GM15510 (cell line): ENCODE data around the gene DPYSL5.

Source experiments
- POLR2A ChIP-seq: IDR thresholded peaks from 3 replicates; pipeline ENCODE4 v1.6.1; 2011; ENCODE audit warnings: borderline replicate concordance; ENCODE audit not compliant: insufficient read length; ENCODE audit errors: extremely low read depth

Gene DPYSL5

GRCh38 chr2:26970244-26970927 is 122.5 kb downstream of the DPYSL5 start, which contains the start of gene MAPRE3:
Gene MAPRE3, plus strand, starts transcription at chr2:26970637. Its CDS starts 51,582 bp downstream, at chr2:27022219.
- TF ChIP-seq POLR2A: no peak

- no peak for TF ChIP-seq POLR2A
Measured at GRCh38 chr2:26970928-26971627, 123.1 kb downstream of the DPYSL5 start.

- TF ChIP-seq POLR2A: no peak
Measured at GRCh38 chr2:26971911-26972786, 124.2 kb downstream of the DPYSL5 start.

GRCh38 chr2:26974352-26974751 is 126.4 kb downstream of the DPYSL5 start:
- no peak for TF ChIP-seq POLR2A

GRCh38 chr2:26975102-26975501 is 127.2 kb downstream of the DPYSL5 start:
- no peak for TF ChIP-seq POLR2A

- no peak for TF ChIP-seq POLR2A
Measured at GRCh38 chr2:26975656-26976055, 127.7 kb downstream of the DPYSL5 start.

GRCh38 chr2:26976237-26976636 is 128.3 kb downstream of the DPYSL5 start:
- no peak for TF ChIP-seq POLR2A

- TF ChIP-seq POLR2A: no peak
Measured at GRCh38 chr2:26977012-26977411, 129.1 kb downstream of the DPYSL5 start.

GRCh38 chr2:26978061-26978596 is 130.2 kb downstream of the DPYSL5 start:
- TF ChIP-seq POLR2A: no peak

- no peak for TF ChIP-seq POLR2A
Measured at GRCh38 chr2:26979741-26980140, 131.8 kb downstream of the DPYSL5 start.

GRCh38 chr2:26980971-26981370 is 133.0 kb downstream of the DPYSL5 start:
- TF ChIP-seq POLR2A: no peak

- no peak for TF ChIP-seq POLR2A
Measured at GRCh38 chr2:26982102-26982742, 134.3 kb downstream of the DPYSL5 start.

GRCh38 chr2:26983746-26984145 is 135.8 kb downstream of the DPYSL5 start:
- TF ChIP-seq POLR2A: no peak

GRCh38 chr2:26985807-26986206 is 137.9 kb downstream of the DPYSL5 start:
- no peak for TF ChIP-seq POLR2A
